Mucosa of stomach (tissue), 1 donor: ENCODE measurements around the gene KCNH5.
"Not testable (repeated sequence)": the region's sequence is repeated elsewhere in the genome, so short reads cannot be mapped to it uniquely, and the experiment has no call there.

Experiments
- H3K27me3 ChIP-seq: one replicate; pipeline ENCODE4 v1.7.0; 2013; ENCODE audit warnings: mild to moderate bottlenecking, low read length; ENCODE audit not compliant: control insufficient read depth, insufficient read depth
- H3K36me3 ChIP-seq: one replicate; pipeline ENCODE4 v1.7.0; 2013; ENCODE audit warnings: low read length; ENCODE audit not compliant: control insufficient read depth, insufficient read depth
- H3K4me1 ChIP-seq: one replicate; pipeline ENCODE4 v1.7.0; 2013; ENCODE audit warnings: mild to moderate bottlenecking, low read length; ENCODE audit not compliant: control insufficient read depth, insufficient read depth
- H3K4me3 ChIP-seq: one replicate; pipeline ENCODE4 v1.7.0; 2013; ENCODE audit warnings: low read length
- H3K9ac ChIP-seq: one replicate; pipeline ENCODE4 v1.7.0; 2013; ENCODE audit warnings: mild to moderate bottlenecking, low read length, moderate library complexity
- H3K9me3 ChIP-seq: one replicate; pipeline ENCODE4 v1.7.0; 2013; ENCODE audit warnings: mild to moderate bottlenecking, low read length, moderate library complexity; ENCODE audit not compliant: control insufficient read depth
- donor health status: Pancreatic carcinoma.

The KCNH5 gene

GRCh38 chr14:62858011-62858410 lies 187.2 kb downstream of the KCNH5 start:
- not testable (repeated sequence) for H3K4me1 ChIP-seq, H3K9ac ChIP-seq, H3K27me3 ChIP-seq, H3K4me3 ChIP-seq, H3K9me3 ChIP-seq, H3K36me3 ChIP-seq

GRCh38 chr14:62854951-62855350 lies 190.3 kb downstream of the KCNH5 start:
- Histone ChIP-seq H3K27me3 (no peaks in the 10 kb centered on the region), H3K4me3 (no peak overlapping the region), H3K36me3 (no peaks in the 10 kb centered on the region), H3K9ac (no peak overlapping the region), H3K9me3 (no peaks in the 10 kb centered on the region), H3K4me1 (no peaks in the 10 kb centered on the region)

GRCh38 chr14:62847168-62847567 lies 198.1 kb downstream of the KCNH5 start:
- Histone ChIP-seq H3K36me3 (no peaks in the 10 kb centered on the region), H3K4me3 (no peak overlapping the region), H3K27me3 (no peaks in the 10 kb centered on the region), H3K4me1 (no peaks in the 10 kb centered on the region), H3K9me3 (no peaks in the 10 kb centered on the region), H3K9ac (no peak overlapping the region)

- Histone ChIP-seq H3K4me1 (no peaks in the 10 kb centered on the region), H3K36me3 (no peaks in the 10 kb centered on the region), H3K27me3 (no peaks in the 10 kb centered on the region), H3K9ac (no peak overlapping the region), H3K9me3 (no peaks in the 10 kb centered on the region), H3K4me3 (no peak overlapping the region)
Observed at GRCh38 chr14:62844546-62844945, 200.7 kb downstream of the KCNH5 start.

- Histone ChIP-seq H3K9ac (no peak overlapping the region), H3K27me3 (no peaks in the 10 kb centered on the region), H3K4me3 (no peak overlapping the region), H3K4me1 (no peaks in the 10 kb centered on the region), H3K9me3 (no peaks in the 10 kb centered on the region), H3K36me3 (no peaks in the 10 kb centered on the region)
Observed at GRCh38 chr14:62824086-62824485, 221.2 kb downstream of the KCNH5 start.

- Histone ChIP-seq H3K4me3 (no peak overlapping the region), H3K27me3 (no peaks in the 10 kb centered on the region), H3K36me3 (no peaks in the 10 kb centered on the region), H3K9me3 (no peaks in the 10 kb centered on the region), H3K9ac (no peak overlapping the region), H3K4me1 (no peaks in the 10 kb centered on the region)
Observed at GRCh38 chr14:62819931-62820330, 225.3 kb downstream of the KCNH5 start.

- Histone ChIP-seq H3K9ac (no peak overlapping the region), H3K36me3 (no peaks in the 10 kb centered on the region), H3K9me3 (no peaks in the 10 kb centered on the region), H3K27me3 (no peaks in the 10 kb centered on the region), H3K4me3 (no peak overlapping the region), H3K4me1 (no peaks in the 10 kb centered on the region)
Observed at GRCh38 chr14:62807636-62808035, 237.6 kb downstream of the KCNH5 start.

GRCh38 chr14:62800577-62800976 lies 244.7 kb downstream of the KCNH5 start:
- no peaks in the 10 kb centered on the region for H3K4me1 ChIP-seq
- no peaks in the 10 kb centered on the region for H3K27me3 ChIP-seq
- H3K4me3 ChIP-seq, result no peak overlapping the region
- H3K9me3 ChIP-seq, result no peaks in the 10 kb centered on the region
- H3K9ac ChIP-seq, result no peak overlapping the region
- no peaks in the 10 kb centered on the region for H3K36me3 ChIP-seq

- Histone ChIP-seq H3K9me3 (no peaks in the 10 kb centered on the region), H3K4me1 (no peaks in the 10 kb centered on the region), H3K36me3 (no peaks in the 10 kb centered on the region), H3K4me3 (no peak overlapping the region), H3K9ac (no peak overlapping the region), H3K27me3 (no peaks in the 10 kb centered on the region)
Observed at GRCh38 chr14:62796431-62796830, 248.8 kb downstream of the KCNH5 start.

- no peaks in the 10 kb centered on the region for H3K4me1 ChIP-seq
- H3K9me3 ChIP-seq, result no peaks in the 10 kb centered on the region
- H3K27me3 ChIP-seq, result no peaks in the 10 kb centered on the region
- H3K36me3 ChIP-seq, result no peaks in the 10 kb centered on the region
- no peak overlapping the region for H3K9ac ChIP-seq
- H3K4me3 ChIP-seq, result no peak overlapping the region
Observed at GRCh38 chr14:62792578-62792977, 252.7 kb downstream of the KCNH5 start.

GRCh38 chr14:62781328-62781727 lies 263.9 kb downstream of the KCNH5 start:
- H3K36me3 ChIP-seq, H3K9ac ChIP-seq, H3K27me3 ChIP-seq, H3K4me3 ChIP-seq, H3K4me1 ChIP-seq, H3K9me3 ChIP-seq: not testable (repeated sequence)

- H3K36me3 ChIP-seq, result no peaks in the 10 kb centered on the region
- no peaks in the 10 kb centered on the region for H3K9me3 ChIP-seq
- no peak overlapping the region for H3K9ac ChIP-seq
- H3K4me1 ChIP-seq, result no peaks in the 10 kb centered on the region
- no peaks in the 10 kb centered on the region for H3K27me3 ChIP-seq
- no peak overlapping the region for H3K4me3 ChIP-seq
Observed at GRCh38 chr14:62778852-62779251, 266.4 kb downstream of the KCNH5 start.

GRCh38 chr14:62778310-62778709 lies 266.9 kb downstream of the KCNH5 start:
- H3K9me3 ChIP-seq, result no peaks in the 10 kb centered on the region
- H3K4me3 ChIP-seq, result no peak overlapping the region
- no peaks in the 10 kb centered on the region for H3K36me3 ChIP-seq
- no peaks in the 10 kb centered on the region for H3K4me1 ChIP-seq
- H3K27me3 ChIP-seq, result no peaks in the 10 kb centered on the region
- H3K9ac ChIP-seq, result no peak overlapping the region
